ENCODE data around the gene SEC14L1.

GRCh38 chr17:77115510-77115909 lies 25.3 kb upstream of the SEC14L1 start:
- TF ChIP-seq POLR2A (IDR thresholded peaks at IDR 0.05; ENCODE audit: low read length), result no peak
- no peak for TF ChIP-seq GATA1 (IDR thresholded peaks at IDR 0.05; ENCODE audit: low read depth, low read length)

Measured in erythroblast (primary cell).